ENCODE measurements around the gene ASNSD1.

DNA sequence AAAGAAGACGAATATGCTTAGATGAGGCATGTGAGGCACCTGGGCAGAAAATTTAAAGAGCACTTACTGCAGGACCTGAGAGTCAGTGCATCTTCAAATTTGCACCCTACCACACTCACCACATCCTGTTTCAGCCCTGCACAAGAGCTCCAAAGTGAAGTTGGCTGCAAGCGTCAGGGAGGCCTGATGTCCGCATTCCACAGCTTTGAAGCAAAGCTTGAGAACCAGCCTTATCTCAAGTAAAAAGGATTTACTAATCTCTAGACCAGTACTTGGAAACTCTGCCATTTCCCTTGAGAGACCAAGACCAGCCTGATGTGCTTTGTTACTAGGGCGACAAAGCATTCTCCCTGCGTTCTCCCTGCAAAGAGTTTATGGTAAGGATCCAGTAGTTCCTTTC is 3.4 kb upstream of the ASNSD1 start:
- TF ChIP-seq GATA2 (IDR thresholded peaks at IDR 0.05; ENCODE audit: low read depth, low read length) (no peak), GATA3 (IDR thresholded peaks at IDR 0.05; ENCODE audit: low read depth, low read length) (no peak)

All from SH-SY5Y (cell line).